Measurements from ENCODE around the gene LRIF1. TPM values are rescaled to one million over a fixed set of nuclear protein-coding genes. Genes with fewer than 3 reads are reported as not detected.
"Not testable (repeated sequence)": the region's sequence is repeated elsewhere in the genome, so short reads cannot be mapped to it uniquely, and the experiment has no call there.

LRIF1 gene
- total RNA-seq, 1 experiment from 2014 or later, result 1.9 TPM

DNA sequence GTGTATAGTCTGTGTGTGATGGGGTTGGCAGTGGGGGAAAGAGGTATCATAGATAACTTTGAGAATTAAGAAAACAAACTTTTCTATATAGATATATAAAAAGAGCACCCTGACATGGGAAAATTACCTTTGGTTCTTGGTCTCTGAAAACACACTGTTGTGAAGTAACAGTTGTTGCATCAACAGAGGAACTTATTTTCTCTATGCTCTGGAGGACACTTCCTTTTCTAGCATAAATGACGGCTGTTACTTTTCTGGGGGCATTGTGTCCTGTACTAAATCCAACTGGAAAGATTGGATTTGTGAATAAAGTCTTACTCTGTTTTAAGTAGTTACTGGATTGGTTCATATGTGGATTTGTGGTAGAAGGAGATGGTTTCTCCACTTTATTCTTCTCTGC lies 12.6 kb downstream of the LRIF1 start:
- DNase-seq (ENCODE audit: low spot score), result no peak

DNA sequence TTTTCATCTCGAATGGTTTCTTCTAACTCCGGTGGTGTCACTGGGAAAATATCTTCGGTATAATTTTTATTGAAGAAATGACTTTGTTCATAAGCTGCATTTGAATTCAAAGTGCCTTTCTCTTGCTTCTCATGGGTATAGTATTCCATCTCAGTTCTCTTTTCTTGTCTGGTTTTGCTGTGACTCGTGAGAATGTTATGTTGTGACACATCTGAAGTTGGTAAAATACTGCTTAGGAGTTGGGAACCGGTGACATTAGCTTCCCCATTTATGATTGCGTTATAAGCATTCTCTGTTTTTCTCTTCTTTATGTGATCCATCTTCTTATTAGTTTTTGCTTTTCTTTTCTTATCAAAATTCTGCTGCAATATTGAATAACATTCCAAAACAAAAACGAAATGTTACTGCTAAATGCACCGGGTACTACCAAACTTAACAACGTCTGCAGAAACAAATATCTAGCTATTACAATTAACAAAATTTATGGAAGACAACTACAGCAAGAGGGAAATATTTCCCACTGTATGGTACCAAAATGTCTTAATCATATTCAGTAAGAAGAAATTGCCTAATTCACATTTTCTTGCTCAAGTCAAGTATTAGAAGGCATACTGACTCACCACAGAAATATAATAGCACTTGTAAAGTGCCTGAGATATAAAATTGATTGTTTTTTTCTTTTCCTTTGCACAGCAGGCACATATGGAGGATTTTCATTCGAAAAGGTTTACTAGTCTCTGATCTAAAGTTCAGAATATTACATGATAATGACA lies 15.5 kb downstream of the LRIF1 start:
- DNase-seq (ENCODE audit: low spot score), result no peak

DNA sequence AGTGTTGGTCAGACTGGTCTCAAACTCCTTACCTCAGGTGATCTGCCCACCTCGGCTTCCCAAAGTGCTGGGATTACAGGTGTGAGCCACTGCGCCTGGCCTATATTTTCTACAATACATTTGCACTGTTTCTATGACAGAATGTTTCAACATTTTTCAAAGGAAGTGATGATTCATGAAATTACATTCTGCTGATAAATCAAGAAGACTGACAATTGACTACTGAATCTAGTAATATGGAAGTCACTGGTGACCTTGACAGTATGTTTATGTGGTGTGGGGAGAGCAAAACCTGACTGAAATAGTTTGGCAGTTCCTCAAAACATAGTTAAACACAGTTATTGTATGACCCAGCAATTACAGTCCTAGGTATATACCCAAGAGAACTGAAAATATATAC lies 18.1 kb downstream of the LRIF1 start:
- DNase-seq (ENCODE audit: low spot score), result no peak

DNA sequence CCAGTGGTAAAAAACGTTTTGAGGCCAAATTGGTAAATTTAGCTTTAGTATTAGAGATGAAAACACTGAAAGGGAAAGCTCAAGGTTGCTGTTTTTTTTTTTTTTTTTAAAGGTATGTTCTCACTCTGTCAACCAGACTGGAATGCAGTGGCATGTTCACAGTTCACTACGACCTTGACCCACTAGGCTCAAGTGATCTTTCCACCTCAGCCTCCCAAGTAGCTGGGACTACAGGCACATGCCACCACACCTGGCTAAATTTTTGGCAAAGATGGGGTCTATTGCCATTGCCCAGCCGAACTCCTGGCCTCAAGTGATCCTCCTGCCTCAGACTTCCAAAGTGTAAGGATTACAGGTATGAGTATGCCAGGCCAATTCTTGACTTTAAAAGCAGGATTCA lies 18.9 kb downstream of the LRIF1 start:
- DNase-seq (ENCODE audit: low spot score), result no peak

DNA sequence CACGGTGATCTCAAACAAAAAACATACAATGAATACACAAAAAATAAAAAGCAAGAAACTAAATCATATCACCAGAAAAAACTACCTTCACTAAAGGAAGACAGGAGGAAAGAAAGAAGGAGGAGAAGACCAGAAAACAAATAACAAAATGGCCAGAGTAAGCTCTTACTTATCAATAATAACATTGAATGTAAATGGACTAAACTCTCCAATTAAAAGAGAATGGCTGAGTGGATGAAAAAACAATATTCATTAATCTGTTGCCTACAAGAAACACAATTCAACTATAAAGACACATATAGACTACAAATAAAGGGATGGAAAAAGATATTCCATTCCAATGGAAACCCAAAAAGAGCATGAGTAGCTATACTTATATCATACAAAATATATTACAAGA lies 27.2 kb downstream of the LRIF1 start:
- DNase-seq (ENCODE audit: low spot score), result no peak

DNA sequence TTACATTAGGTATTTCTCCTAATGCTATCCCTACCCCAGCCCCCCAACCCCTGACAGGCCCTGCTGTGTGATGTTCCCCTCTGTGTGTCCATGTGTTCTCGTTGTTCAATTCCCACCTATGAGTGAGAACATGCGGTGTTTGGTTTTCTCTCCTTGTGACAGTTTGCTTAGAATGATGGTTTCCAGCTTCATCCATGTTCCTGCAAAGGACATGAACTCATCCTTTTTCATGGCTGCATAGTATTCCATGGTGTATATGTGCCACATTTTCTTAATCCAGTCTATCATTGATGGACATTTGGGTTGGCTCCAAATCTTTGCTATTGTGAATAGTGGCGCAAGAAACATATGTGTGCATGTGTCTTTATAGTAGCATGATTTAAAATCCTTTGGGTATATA lies 32.6 kb downstream of the LRIF1 start:
- not testable (repeated sequence) for DNase-seq (ENCODE audit: low spot score)

DNA sequence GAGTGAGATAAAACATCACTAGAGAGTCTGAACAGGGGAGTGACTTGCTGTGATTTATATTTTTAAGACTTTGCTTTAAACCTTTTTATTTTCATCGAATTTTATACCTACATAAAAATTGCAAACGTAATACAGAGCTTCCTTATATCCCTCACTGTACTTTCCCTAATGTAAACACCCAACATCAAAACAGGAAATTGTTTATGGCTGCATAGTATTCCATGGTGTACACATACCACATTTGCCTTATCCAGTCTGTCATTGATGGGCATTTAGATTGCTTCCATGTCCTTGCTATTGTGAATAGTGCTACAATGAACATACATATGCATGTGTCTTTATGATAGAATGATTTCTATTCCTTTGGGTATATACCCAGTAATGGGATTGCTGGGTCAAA lies 34.8 kb downstream of the LRIF1 start:
- DNase-seq (ENCODE audit: low spot score), result no peak

DNA sequence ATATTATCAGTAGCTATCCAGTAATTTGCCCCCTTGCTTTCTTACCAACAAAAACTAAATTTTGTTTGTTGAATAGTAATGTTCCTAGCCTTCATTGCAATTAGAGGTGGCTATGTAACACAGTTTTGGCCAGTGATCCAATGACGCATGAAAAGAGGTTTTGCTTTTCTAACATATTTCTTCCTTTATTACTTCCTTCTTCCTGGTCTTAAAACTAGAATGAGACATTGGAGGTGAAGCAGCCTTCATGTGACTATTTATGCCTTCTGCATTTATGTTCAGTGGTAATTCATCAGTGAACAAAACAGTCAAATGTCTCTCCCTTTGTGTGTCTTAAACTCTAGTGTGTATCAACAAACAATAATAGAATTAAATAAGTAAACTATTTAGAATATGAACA lies 35.5 kb downstream of the LRIF1 start:
- DNase-seq (ENCODE audit: low spot score), result peak; percentile 18

DNA sequence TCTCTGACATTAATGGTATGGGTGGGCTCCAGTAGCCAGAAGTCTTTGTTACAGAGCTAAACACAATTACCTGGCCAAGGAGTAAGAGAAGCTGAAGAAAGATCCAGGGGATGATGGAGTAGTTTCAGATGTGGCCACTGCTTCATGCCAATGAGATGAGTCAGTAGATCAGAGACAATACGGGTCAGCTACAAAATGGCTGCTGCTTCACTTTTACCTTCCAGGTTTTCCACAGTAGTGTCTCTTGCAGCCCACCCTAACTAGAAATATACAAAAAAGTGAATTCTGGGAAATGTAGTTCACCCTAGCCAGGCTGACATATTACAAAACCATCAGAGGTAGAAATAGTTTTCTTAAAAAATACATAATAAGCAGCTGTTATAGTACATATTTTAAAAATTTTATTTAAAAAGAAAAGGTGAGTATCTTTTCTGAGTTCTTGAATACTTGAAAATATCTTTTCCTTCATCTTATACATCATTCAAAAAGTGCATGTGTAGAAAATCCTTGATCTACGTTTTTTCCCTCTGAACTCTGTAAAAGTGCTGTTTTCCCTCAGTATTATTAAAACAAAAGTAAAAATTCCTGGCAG lies 36.1 kb downstream of the LRIF1 start:
- peak; percentile 25 for DNase-seq (ENCODE audit: low spot score)

DNA sequence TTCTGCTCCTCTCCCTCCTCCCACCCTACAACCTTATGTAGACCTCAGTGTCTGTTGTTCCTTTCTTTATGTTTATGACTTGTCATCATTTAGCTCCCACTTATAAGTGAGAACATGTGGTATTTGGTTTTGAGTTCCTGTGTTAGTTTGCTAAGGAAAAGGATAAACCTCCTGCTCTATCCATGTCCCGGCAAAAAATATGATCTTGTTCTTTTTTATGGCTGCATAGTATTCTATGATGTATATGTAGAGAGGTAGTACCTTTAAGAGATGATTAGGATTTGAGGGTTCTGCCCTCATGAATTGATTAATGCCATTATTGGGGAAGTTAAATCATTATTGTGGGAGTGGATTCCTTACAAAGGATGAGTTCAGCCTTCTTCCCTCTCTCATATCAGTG lies 41.8 kb downstream of the LRIF1 start:
- DNase-seq (ENCODE audit: low spot score), result no peak

DNA sequence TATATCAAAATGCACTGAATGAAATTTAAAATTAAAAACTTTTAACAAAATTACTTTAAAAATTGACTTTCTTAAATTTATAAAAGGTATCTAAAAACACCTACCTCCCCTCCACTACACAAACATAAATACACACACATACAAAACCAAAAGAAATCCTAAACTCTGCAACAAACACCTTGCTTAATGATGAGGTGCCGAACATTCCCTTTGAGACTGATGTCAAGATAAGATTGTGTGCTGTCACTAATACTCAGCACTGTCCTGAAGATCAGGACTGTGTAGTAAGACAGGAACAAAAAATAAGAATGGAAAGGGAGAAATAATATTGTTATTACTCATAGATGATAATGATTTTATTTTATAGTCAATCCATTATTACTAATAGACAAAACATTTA lies 45.7 kb downstream of the LRIF1 start:
- DNase-seq (ENCODE audit: low spot score), result no peak

DNA sequence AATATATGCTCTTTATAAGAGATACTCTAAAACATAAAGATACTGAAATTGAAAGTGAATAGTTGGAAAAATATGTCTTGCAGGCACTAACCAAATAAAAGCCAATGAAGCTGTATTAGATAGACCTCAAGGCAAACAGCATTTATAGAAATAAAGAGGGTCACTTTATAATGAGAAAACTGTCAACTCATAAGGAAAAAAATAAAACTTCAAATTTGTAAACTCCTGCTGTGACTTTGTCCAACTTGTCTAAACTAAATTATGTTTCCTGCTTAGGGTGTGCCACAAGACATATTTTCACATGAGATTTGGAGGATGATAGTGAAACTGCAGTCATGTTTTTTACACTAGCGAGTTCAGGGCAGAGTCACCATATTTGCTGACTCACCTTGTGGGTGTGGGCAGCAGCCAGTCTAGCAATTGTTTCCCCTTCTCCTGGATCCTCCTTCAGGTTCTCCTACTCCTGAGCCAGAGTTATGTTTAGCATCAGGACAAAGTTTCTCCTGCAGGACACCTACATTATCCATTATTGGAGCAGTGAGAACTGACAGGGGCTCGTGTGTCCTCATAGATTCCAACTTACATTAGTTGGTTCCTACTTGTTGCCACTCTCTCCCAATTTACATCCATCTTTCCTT lies 46.9 kb downstream of the LRIF1 start:
- DNase-seq (ENCODE audit: low spot score), result peak; percentile 63

DNA sequence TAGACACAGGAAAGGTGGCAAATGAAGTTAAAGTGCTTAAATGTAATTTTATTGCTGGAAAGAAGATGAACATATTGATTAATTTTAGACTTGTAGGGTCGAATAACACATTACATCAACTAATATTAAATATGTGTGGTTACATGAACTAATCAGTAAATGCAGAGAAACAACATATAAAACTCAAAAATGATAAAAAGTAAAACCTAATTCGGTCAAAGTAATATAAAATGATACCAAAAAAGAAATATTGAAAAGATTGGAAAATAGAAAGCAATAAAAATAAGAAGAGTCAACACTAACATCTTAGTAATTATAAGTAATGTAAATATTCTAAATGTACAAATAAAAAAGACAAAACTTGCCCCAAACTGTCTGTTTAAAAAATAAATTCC lies 47.5 kb downstream of the LRIF1 start:
- no peak for DNase-seq (ENCODE audit: low spot score)

DNA sequence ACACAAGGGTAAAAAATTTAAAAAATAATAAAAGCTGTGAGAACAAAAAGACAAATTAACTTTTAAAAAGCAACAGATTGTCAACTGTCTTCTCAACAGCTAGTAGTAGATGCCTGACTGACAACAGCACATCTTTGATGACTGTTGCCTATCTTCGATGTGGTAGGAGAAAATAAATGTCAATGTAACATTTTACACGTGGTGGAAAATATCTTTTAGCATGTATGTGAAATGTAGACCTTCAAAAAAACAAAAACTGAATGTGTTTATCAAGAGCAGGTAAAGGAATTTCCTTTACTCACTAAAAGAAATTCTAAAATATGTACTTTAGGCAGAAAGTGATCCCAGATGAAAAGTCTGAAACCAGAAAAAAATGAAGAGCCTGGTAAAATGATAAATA lies 47.9 kb downstream of the LRIF1 start:
- no peak for DNase-seq (ENCODE audit: low spot score)

DNA sequence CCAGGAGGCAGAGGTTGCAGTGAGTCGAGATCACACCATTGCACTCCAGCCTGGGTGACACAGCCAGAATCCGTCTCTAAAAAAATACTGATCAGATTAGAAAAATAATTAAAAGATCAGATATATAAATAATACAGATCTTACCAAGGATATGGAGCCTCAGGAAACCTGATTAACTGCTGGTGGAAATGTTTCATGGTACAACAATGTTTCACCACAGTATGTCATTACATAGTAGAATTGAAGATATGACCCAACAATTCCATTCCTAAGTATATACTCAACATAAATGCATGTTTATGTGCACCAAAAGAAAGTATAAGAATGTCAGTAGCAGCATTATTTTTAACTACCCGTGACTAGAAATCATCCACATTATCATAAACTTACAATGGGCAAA lies 49.0 kb downstream of the LRIF1 start:
- no peak for DNase-seq (ENCODE audit: low spot score)

DNA sequence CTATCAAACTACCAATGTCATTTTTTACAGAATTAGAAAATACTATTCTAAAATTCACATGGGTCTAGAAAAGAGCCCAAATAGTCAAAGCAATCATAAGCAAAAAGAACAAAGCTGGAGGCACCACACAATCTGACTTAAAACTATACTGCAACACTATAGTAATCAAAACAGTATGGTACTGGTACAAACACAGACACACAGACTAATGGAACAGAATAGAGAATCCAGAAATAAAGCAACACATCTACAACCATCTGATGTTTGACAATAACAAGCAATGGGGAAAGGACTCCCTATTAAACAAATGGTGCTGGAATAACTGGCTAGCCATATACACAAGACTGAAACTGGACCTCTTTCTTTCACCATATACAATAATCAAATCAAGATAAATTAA lies 50.9 kb downstream of the LRIF1 start:
- no peak for DNase-seq (ENCODE audit: low spot score)

DNA sequence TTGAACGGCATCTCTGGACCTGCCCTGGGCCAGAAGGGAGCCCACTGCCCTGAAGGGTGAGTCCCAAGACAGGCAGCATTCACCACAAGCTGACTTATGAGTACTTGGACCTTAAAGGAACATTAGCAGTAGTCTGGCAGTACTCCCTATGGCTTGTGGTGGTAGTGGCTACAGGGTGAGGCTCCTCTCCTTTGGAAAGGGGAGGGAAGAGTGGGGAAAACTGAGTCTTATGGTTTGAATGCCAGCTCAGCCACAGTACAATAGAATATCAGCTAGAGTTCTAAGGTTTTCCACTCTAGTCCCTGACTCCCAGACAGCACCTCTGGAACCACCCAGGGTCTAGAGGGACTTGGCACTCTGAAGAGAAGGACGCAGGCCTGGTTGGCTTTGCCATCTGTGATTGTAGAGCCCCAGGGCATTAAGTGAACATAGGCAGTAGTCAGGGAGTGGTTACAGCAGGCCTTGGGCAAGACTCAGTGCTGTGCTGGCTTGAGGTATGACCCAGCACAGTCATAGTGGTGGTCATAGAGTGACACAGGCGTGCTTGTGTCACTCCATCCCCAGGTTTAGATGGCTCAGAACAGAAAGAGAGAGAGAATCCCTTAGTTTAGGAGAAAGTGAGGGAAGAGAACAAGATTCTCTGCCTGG lies 59.7 kb downstream of the LRIF1 start:
- DNase-seq (ENCODE audit: low spot score), result no peak

DNA sequence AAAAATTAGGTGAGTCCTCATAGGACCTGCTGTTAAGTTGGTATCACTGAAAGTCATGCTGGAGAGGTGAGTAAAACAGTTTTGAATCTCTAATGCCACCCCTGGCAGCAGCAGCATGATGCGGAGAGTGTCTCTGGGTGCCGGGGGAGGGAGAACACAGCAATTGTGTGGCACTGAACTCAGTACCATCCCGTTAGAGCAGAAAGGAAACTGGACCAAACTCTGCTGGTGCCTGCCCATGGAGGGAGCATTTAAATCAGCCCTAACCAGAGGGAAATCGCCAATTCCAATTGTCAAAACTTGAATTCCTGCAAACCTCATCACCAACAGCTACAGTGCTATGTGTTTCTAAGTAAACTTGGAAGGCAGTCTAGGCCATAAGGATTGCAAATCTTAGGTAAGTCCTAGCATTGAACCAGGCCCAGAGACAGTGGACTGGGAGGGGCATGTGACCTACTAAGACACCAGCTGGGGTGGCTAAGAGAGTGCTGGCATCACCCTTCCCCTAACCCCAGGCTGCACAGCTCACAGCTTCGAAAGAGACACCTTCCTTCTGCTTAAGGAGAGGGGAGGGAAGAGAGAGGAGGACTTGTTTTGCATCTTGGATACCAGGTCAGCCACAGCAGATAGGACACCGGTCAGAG lies 60.8 kb downstream of the LRIF1 start:
- no peak for DNase-seq (ENCODE audit: low spot score)

DNA sequence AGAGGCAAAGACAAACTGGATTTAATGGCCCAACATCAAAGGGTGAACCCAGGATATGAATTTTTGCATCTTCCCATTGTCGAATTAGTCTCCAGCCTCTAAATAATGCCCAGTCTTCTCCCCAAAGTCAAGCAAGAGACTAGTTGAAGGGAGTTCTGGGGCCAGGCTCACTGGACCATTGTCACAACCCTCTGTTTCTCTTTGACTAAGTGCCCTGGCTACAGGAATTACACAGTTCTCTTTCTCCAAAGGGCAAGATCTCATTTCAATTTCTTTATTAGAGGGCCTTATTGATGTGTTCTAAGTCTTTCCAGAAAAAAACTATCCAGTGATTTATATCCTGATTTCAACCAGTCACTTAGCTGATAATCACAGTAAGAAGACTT lies 64.3 kb downstream of the LRIF1 start:
- DNase-seq (ENCODE audit: low spot score), result no peak

DNA sequence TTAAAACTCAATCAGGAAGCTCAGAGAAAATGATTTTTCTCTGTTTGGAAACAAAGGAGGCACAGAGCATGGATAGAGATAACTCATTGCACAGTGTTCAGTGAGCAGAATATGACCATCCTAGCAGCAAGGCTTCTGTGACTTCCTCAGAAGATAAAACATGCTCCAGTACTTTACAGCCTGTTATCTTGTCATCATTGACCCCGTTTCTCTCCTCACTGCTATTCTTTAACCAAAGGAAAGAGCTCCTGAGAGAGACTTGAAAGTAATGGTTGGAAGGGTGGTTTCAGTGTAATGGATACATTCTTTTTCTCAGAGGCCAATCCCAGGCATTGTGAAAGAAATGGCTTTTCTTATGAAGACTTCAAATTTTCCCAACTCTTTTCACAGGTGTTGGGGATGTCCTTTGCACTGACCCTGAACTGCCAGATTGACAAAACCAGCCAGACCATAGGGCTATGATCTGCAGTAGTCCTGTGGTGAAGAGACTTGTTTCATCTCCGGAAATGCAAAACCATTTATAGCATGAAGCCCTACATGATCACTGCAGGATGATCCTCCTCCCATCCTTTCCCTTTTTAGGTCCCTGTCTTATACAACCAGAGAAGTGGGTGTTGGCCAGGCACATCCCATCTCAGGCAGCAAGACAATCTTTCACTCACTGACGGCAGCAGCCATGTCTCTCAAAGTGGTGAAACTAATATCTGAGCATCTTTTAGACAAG lies 64.8 kb downstream of the LRIF1 start:
- DNase-seq (ENCODE audit: low spot score), result no peak

DNA sequence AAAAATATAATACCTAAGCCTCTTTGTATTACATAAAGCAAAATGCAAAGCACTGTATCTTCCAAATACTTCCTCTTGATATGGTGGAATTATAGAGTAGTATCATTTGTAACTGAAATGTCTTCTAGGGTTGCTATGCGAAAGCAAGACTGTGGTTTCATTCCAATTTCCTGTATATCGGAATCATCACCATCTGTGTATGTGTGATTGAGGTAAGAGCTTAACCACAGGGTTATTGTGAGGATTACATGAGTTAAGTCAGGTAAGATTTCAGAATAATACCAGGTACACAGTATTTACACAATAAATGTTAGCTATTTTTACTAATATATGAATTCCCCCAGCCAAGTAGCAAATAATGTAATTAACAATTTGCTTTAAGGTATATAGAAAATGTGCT lies 66.0 kb downstream of the LRIF1 start:
- DNase-seq (ENCODE audit: low spot score), result no peak

Measured in HT-29 (cell line).